ENCODE results near the gene COX19. TPM values are rescaled to one million over a fixed set of nuclear protein-coding genes. Genes with fewer than 3 reads are reported as not detected.

The COX19 gene
- total RNA-seq, 1 experiment from 2014 or later = 18.8 TPM

DNA sequence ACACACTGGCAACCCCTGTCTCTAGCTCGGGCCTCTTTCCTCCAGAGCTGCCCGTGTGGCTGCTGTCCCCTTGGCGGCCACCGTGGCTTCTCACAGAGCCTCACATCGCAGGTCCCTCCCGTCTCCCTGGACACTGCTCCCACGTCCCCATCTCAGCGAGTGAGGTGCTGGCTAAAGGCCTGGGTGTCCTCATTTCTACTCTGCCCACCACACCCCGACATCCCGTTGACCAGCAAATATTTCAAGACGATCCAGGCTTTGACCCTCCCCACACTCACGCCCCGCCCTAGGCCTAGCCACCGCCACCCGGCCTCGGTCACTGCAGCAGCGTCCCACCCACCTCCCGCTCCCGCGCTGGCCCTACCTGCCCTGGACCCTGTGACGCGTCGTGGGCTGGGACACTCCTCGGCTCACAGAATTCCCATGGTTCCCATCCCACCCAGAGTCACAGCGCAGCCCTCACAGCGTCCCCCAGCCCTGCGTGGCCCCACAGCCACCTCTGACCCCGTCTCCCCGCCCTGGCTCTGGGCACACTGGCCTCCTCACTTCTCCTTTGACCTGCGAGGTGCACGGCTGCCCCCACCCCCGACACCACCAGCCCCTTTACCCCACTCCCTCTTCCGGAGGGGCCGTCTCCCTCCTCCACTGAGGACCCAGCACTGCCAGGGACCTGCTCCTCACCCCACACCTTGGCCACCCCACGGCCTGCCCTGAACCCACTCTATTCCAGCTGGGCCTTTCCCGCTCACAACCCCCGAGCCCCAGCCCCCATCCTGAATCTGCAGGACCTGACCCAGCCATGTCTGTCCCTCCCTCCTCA lies 27.7 kb downstream of the COX19 start:
- no TSS peak for BruUV-seq (replicated peaks)
- DNase-seq (ENCODE audit: low spot score) = no peak
- Histone ChIP-seq H3K9me3 (ENCODE audit: low read depth, low read length, poor library complexity, severe bottlenecking) (no peaks in the 10 kb centered on the region), H3K27me3 (replicated peaks; ENCODE audit: insufficient read depth, low read depth, low read length, poor library complexity) (no peaks in the 10 kb centered on the region), H3K4me3 (ENCODE audit: low read depth, low read length, poor library complexity, severe bottlenecking) (no peak overlapping the region), H3K36me3 (ENCODE audit: insufficient read depth, low read length, poor library complexity, severe bottlenecking) (no peaks in the 10 kb centered on the region), H3K27ac (ENCODE audit: low read depth, low read length, poor library complexity, severe bottlenecking) (no peak overlapping the region), H3K4me1 (ENCODE audit: insufficient read depth, low read length, poor library complexity, severe bottlenecking) (no peaks in the 10 kb centered on the region)
- ChIA-PET POLR2A (ENCODE audit: low non-redundant PET) (no interaction called here), CTCF (no interaction called here)
- intact Hi-C loops (cut with micrococcal nuclease; ENCODE audit: unreplicated experiment) = no loop called here
- no peak for TF ChIP-seq EZH2 (IDR thresholded peaks at IDR 0.05; ENCODE audit: borderline replicate concordance, low read depth, low read length, poor library complexity, severe bottlenecking)
- TF ChIP-seq, protein P1, sequence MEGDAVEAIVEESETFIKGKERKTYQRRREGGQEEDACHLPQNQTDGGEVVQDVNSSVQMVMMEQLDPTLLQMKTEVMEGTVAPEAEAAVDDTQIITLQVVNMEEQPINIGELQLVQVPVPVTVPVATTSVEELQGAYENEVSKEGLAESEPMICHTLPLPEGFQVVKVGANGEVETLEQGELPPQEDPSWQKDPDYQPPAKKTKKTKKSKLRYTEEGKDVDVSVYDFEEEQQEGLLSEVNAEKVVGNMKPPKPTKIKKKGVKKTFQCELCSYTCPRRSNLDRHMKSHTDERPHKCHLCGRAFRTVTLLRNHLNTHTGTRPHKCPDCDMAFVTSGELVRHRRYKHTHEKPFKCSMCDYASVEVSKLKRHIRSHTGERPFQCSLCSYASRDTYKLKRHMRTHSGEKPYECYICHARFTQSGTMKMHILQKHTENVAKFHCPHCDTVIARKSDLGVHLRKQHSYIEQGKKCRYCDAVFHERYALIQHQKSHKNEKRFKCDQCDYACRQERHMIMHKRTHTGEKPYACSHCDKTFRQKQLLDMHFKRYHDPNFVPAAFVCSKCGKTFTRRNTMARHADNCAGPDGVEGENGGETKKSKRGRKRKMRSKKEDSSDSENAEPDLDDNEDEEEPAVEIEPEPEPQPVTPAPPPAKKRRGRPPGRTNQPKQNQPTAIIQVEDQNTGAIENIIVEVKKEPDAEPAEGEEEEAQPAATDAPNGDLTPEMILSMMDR (conservative IDR thresholded peaks at IDR 0.05; ENCODE audit: low read depth, low read length) = no peak

DNA sequence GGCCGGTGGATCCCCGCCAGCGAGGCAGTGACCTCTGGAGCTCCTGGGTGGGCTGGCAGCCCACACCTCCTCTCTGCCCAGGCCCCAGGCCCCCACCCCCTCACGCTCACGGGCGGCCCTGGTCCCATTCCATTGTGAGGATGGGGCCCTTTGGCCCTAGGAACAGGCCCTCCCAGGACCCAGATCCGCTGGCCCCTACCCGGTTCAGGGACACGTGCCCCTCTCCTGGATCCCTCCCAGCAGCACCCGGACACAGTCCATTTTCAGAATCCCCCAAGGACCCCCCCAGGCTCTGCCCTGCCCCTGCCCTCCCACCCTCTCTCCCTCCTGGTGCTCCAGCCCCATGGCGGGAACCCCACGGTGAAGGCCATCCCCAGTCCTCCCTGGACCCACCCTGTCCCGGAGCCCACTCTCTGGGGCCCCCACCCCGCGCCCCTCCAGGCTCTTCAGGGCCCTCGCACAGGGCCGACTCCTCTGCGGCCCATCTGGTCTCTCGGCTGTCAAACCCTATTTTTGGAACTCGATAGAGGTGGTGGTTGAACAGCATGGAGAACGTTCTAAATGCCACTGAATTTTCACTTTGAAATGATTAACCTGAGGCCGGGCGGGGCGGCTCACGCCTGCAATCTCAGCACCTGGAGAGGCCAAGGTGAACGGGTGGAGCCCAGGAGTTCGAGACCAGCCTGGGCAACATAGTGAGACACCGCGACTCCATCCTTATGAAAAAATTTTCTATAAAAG lies 28.9 kb downstream of the COX19 start:
- no peaks in the 10 kb centered on the region for H3K4me1 ChIP-seq (ENCODE audit: insufficient read depth, low read length, poor library complexity, severe bottlenecking)
- no TSS peak for BruUV-seq (replicated peaks)
- H3K4me3 ChIP-seq (ENCODE audit: low read depth, low read length, poor library complexity, severe bottlenecking) = no peak overlapping the region
- no peaks in the 10 kb centered on the region for H3K9me3 ChIP-seq (ENCODE audit: low read depth, low read length, poor library complexity, severe bottlenecking)
- intact Hi-C loops (cut with micrococcal nuclease; ENCODE audit: unreplicated experiment) = no loop called here
- H3K27ac ChIP-seq (ENCODE audit: low read depth, low read length, poor library complexity, severe bottlenecking) = no peak overlapping the region
- no peak for DNase-seq (ENCODE audit: low spot score)
- POLR2A ChIA-PET (ENCODE audit: low non-redundant PET) = no interaction called here
- CTCF ChIA-PET = no interaction called here
- TF ChIP-seq, protein P1 (conservative IDR thresholded peaks at IDR 0.05; ENCODE audit: low read depth, low read length) = no peak
- no peak for TF ChIP-seq EZH2 (IDR thresholded peaks at IDR 0.05; ENCODE audit: borderline replicate concordance, low read depth, low read length, poor library complexity, severe bottlenecking)
- H3K36me3 ChIP-seq (ENCODE audit: insufficient read depth, low read length, poor library complexity, severe bottlenecking) = no peaks in the 10 kb centered on the region
- peaks cover 7% of the 10 kb centered on the region for H3K27me3 ChIP-seq (replicated peaks; ENCODE audit: insufficient read depth, low read depth, low read length, poor library complexity)

DNA sequence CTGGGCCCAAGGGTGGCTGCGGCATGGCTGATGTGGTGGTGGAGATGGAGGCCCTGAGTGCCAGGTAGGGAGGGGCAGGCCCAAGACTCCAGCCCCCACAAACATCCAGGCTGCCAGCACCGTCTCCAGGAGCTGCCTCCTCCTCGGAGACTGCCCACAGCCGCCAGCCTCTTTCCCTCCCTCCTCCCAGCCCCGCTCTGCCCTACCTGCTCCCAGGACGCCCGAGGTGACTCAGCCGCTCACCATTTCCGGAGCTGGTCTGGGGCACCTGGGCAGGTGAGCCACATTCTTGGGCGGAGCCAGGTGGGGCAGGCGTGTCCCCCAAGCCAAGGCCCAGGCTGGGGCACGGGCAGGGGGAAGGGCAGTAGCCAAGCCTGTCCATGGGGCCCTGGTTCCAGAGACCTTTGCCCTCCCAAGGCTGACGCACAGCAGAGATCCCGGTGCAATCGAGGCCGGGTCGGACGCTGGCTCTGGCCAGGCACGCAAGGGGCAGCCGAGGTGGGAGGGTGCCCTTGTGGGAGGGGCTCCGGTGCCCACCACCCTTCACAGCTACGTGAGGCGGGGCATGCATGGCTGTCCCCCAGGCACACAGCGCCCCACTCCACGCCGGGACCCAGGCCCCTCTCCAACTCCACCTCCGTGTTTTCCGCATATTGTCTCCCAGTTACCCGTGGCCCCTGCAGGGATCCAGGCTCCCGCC lies 29.6 kb downstream of the COX19 start:
- TF ChIP-seq, protein P1 (conservative IDR thresholded peaks at IDR 0.05; ENCODE audit: low read depth, low read length) = no peak
- TF ChIP-seq EZH2 (IDR thresholded peaks at IDR 0.05; ENCODE audit: borderline replicate concordance, low read depth, low read length, poor library complexity, severe bottlenecking) = no peak
- intact Hi-C loops (cut with micrococcal nuclease; ENCODE audit: unreplicated experiment) = no loop called here
- ChIA-PET POLR2A (ENCODE audit: low non-redundant PET) (no interaction called here), CTCF (interaction anchor here (0.5 kb wide), 1 partner anchor 159 kb away, joined by 4 read pairs; no protein-coding TSS in a partner anchor)
- Histone ChIP-seq H3K27ac (ENCODE audit: low read depth, low read length, poor library complexity, severe bottlenecking) (no peak overlapping the region), H3K4me1 (ENCODE audit: insufficient read depth, low read length, poor library complexity, severe bottlenecking) (no peaks in the 10 kb centered on the region), H3K4me3 (ENCODE audit: low read depth, low read length, poor library complexity, severe bottlenecking) (no peak overlapping the region), H3K27me3 (replicated peaks; ENCODE audit: insufficient read depth, low read depth, low read length, poor library complexity) (peaks cover 11% of the 10 kb centered on the region), H3K9me3 (ENCODE audit: low read depth, low read length, poor library complexity, severe bottlenecking) (no peaks in the 10 kb centered on the region), H3K36me3 (ENCODE audit: insufficient read depth, low read length, poor library complexity, severe bottlenecking) (no peaks in the 10 kb centered on the region)
- no peak for DNase-seq (ENCODE audit: low spot score)
- BruUV-seq (replicated peaks) = no TSS peak

Measured in A673 (cell line).